K562 (cell line): ENCODE results near the gene FMNL3. TPM values are rescaled to one million over a fixed set of nuclear protein-coding genes. Genes with fewer than 3 reads are reported as not detected.

Source experiments
- C11orf30 ChIP-seq: fragments of 450-650 bp; IDR thresholded peaks from 2 replicates; pipeline ENCODE4 v1.6.1; 2016; ENCODE audit warnings: low read depth, mild to moderate bottlenecking
- FOXK2 ChIP-seq, 2 experiments: fragments of 450-650 bp; IDR thresholded peaks in 1 of 2; conservative IDR thresholded peaks in 1 of 2; 2 replicates each; pipeline ENCODE4 v1.6.1; 2016; ENCODE audit warnings: low read depth in 2 of 2, mild to moderate bottlenecking in 1 of 2
- HNRNPK ChIP-seq: fragments of 200-400 bp; formaldehyde crosslinking; IDR thresholded peaks from one replicate; pipeline ENCODE4 v1.6.1; 2018; ENCODE audit warnings: mild to moderate bottlenecking, low read depth, low read length; ENCODE audit not compliant: poor library complexity, severe bottlenecking
- KDM4B ChIP-seq, 2 experiments: fragments of 450-650 bp in 1 of 2; sonication (generic) in 1 of 2; IDR thresholded peaks; 2 replicates each; pipeline ENCODE4 v1.6.1; 2016 to 2017; ENCODE audit warnings: borderline replicate concordance in 2 of 2, antibody characterized with exemption in 1 of 2, low read depth in 1 of 2, mild to moderate bottlenecking in 1 of 2
- MBD2 ChIP-seq: sonication (generic); IDR thresholded peaks from 2 replicates; pipeline ENCODE4 v1.6.1; 2016; ENCODE audit warnings: low read depth, borderline replicate concordance
- RBFOX2 ChIP-seq: fragments of 200-400 bp; formaldehyde crosslinking; IDR thresholded peaks from 2 replicates; pipeline ENCODE4 v1.6.1; 2017; ENCODE audit warnings: low read depth, mild to moderate bottlenecking, low read length, moderate library complexity
- SUPT5H ChIP-seq: fragments of 450-650 bp; IDR thresholded peaks from 2 replicates; pipeline ENCODE4 v1.6.1; 2016
- TEAD1 ChIP-seq, 2 experiments: fragments of 450-650 bp in 1 of 2; sonication (generic) in 1 of 2; formaldehyde crosslinking; IDR thresholded peaks; 2 replicates each; pipeline versions ENCODE4 v1.4.0 to v1.8.0; 2020 to 2022; ENCODE audit warnings: mild to moderate bottlenecking in 2 of 2, missing genetic modification reagents in 1 of 2
- YBX1 ChIP-seq: fragments of 450-650 bp; IDR thresholded peaks from 2 replicates; pipeline ENCODE4 v1.7.1; 2016; ENCODE audit warnings: mild to moderate bottlenecking
- ZNF395 ChIP-seq: fragments of 200-800 bp; sonication (Bioruptor generic); IDR thresholded peaks from 2 replicates; pipeline ENCODE4 v1.6.1; 2017; ENCODE audit warnings: missing genetic modification characterization, missing compliant biosample characterization
- ZNF740 ChIP-seq, 3 experiments: fragments of 200-800 bp in 1 of 3; sonication (Bioruptor generic) in 1 of 3; sonication (generic) in 1 of 3; formaldehyde crosslinking in 1 of 3; IDR thresholded peaks; 2 replicates each; pipeline versions ENCODE4 v1.6.1 to v1.8.0; 2016 to 2022; ENCODE audit warnings: mild to moderate bottlenecking in 2 of 3, missing compliant biosample characterization in 2 of 3, missing genetic modification characterization in 2 of 3, missing genetic modification reagents in 1 of 3
- polyA plus RNA-seq, 8 experiments: library from polyadenylated mRNA; depleted of rRNA in 4 of 8; stranded (reverse) in 5 of 8; unstranded in 3 of 8; fragments of >200 nt; fragmentation: Nextera tagmentation in 2 of 8; fragmentation: Illumina TruSeq in 1 of 8; extraction: Ambion mirVana in 2 of 8; extraction: Trizol in 1 of 8; gene quantifications; 2 replicates each; pipeline versions ENCODE4 v1.2.1 to v1.2.3, GENCODE V29; 2011 to 2014; ENCODE audit warnings: inconsistent platforms in 1 of 8, missing spikeins in 1 of 8
- total RNA-seq, 7 experiments: library from RNA; depleted of rRNA in 6 of 7; stranded (reverse); fragments of >200 nt in 6 of 7; fragmentation: Illumina TruSeq in 2 of 7; extraction: Trizol in 2 of 7; gene quantifications; 2 replicates each; pipeline versions ENCODE4 v1.2.1 to v1.2.3, GENCODE V29; 2011 to 2021; ENCODE audit warnings: low replicate concordance in 1 of 7
- TF ChIP-seq, protein P1 (sequence below), 2 experiments: IDR thresholded peaks; 2 replicates each; pipeline ENCODE4 v1.6.1; 2011; ENCODE audit warnings: borderline replicate concordance in 1 of 2, control low read depth in 1 of 2, low read depth in 1 of 2, low read length in 1 of 2, mild to moderate bottlenecking in 1 of 2, mixed read lengths in 1 of 2, moderate library complexity in 1 of 2; ENCODE audit not compliant: insufficient read depth in 1 of 2, insufficient read length in 1 of 2, poor library complexity in 1 of 2, severe bottlenecking in 1 of 2; ENCODE audit errors: extremely low read depth in 1 of 2
- TF ChIP-seq, protein P2 (sequence below): IDR thresholded peaks from 2 replicates; pipeline ENCODE4 v1.6.1; 2016; ENCODE audit warnings: missing genetic modification characterization, missing compliant biosample characterization
- TF ChIP-seq, protein P3 (sequence below): fragments of 200-400 bp; formaldehyde crosslinking; IDR thresholded peaks from 2 replicates; pipeline ENCODE4 v1.6.1; 2017; ENCODE audit warnings: mild to moderate bottlenecking, low read depth, low read length, moderate library complexity

FMNL3 gene
- total and polyA plus RNA-seq, 9 of the 15 experiments (the other 6 are each of a cell fraction or from before 2014, with no cell fraction given) = 0.49 to 14.4 (median 6.8) TPM

GRCh38 chr12:49623142-49623904 lies 83.9 kb downstream of the FMNL3 start, which contains the start of gene PRPF40B (continued):
- 0 out of 4 replicates have a peak, but pooled peaks of 1 of the 2 experiments have one; percentile 13 for TF ChIP-seq KDM4B (IDR thresholded peaks at IDR 0.05; ENCODE audit: borderline replicate concordance in 2 of 2, low read depth in 1 of 2)
- TF ChIP-seq RBFOX2 = peak; percentile 82
- TF ChIP-seq, protein P1, sequence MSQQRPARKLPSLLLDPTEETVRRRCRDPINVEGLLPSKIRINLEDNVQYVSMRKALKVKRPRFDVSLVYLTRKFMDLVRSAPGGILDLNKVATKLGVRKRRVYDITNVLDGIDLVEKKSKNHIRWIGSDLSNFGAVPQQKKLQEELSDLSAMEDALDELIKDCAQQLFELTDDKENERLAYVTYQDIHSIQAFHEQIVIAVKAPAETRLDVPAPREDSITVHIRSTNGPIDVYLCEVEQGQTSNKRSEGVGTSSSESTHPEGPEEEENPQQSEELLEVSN (IDR thresholded peaks at IDR 0.05; ENCODE audit: borderline replicate concordance in 1 of 2, extremely low read depth in 1 of 2, insufficient read depth in 1 of 2, insufficient read length in 1 of 2, low read depth in 1 of 2, low read length in 1 of 2, poor library complexity in 1 of 2, severe bottlenecking in 1 of 2) = peak; percentile 34 to 66
- TF ChIP-seq C11orf30 = peak; percentile 23; the same call in 1 of the 2 replicates
- TF ChIP-seq YBX1 = no peak
- peak; percentile 85 for TF ChIP-seq SUPT5H
- TF ChIP-seq, protein P2, sequence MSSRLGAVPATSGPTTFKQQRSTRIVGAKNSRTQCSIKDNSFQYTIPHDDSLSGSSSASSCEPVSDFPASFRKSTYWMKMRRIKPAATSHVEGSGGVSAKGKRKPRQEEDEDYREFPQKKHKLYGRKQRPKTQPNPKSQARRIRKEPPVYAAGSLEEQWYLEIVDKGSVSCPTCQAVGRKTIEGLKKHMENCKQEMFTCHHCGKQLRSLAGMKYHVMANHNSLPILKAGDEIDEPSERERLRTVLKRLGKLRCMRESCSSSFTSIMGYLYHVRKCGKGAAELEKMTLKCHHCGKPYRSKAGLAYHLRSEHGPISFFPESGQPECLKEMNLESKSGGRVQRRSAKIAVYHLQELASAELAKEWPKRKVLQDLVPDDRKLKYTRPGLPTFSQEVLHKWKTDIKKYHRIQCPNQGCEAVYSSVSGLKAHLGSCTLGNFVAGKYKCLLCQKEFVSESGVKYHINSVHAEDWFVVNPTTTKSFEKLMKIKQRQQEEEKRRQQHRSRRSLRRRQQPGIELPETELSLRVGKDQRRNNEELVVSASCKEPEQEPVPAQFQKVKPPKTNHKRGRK (tag) = no peak
- TF ChIP-seq, protein P3, sequence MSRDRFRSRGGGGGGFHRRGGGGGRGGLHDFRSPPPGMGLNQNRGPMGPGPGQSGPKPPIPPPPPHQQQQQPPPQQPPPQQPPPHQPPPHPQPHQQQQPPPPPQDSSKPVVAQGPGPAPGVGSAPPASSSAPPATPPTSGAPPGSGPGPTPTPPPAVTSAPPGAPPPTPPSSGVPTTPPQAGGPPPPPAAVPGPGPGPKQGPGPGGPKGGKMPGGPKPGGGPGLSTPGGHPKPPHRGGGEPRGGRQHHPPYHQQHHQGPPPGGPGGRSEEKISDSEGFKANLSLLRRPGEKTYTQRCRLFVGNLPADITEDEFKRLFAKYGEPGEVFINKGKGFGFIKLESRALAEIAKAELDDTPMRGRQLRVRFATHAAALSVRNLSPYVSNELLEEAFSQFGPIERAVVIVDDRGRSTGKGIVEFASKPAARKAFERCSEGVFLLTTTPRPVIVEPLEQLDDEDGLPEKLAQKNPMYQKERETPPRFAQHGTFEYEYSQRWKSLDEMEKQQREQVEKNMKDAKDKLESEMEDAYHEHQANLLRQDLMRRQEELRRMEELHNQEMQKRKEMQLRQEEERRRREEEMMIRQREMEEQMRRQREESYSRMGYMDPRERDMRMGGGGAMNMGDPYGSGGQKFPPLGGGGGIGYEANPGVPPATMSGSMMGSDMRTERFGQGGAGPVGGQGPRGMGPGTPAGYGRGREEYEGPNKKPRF = no peak
- TF ChIP-seq HNRNPK = peak; percentile 87
- 0 out of 2 replicates have a peak, but pooled peaks have one; percentile 44 for TF ChIP-seq ZNF740 (CRISPR knock-in tag; IDR thresholded peaks at IDR 0.05)
- TF ChIP-seq ZNF740 (tag; IDR thresholded peaks at IDR 0.05) = peak in 1 of 2 experiments; percentile 68; a peak in 1 of 4 replicates
- TF ChIP-seq TEAD1 (CRISPR knock-in tag; IDR thresholded peaks at IDR 0.05) = peak in 1 of 2 experiments; percentile 72; a peak in 1 of 4 replicates
- TF ChIP-seq MBD2 = 0 out of 2 replicates have a peak, but pooled peaks have one; percentile 34
- TF ChIP-seq FOXK2 (conservative IDR thresholded peaks at IDR 0.05 in 1 of 2, IDR thresholded peaks at IDR 0.05 in 1 of 2; ENCODE audit: low read depth in 2 of 2) = no peak
- 0 out of 2 replicates have a peak, but pooled peaks have one; percentile 11 for TF ChIP-seq ZNF395 (CRISPR knock-in tag)
